Astrocyte (in vitro differentiated cells and primary cell): Measurements from ENCODE around the gene SFRP2. TPM values are rescaled to one million over a fixed set of nuclear protein-coding genes. Genes with fewer than 3 reads are reported as not detected.
A peak's percentile ranks its signal among the peaks of the same experiment; 100 is the strongest.

Experiments
- DNase-seq: peaks from one replicate; pipeline ENCODE4 v3.0.0-alpha.2; 2010; ENCODE audit warnings: low read depth
- FAIRE-seq: peaks from 2 replicates; lab custom pipeline; 2011; peaks lifted over from hg19 to GRCh38; lab: Jason Lieb, UNC
- H2AFZ ChIP-seq: 2 replicates; pipeline ENCODE4 v1.6.0; 2012; ENCODE audit warnings: low read depth, low read length, inconsistent platforms
- H3K27ac ChIP-seq: 2 replicates; pipeline ENCODE4 v1.5.1; 2011; ENCODE audit warnings: low read depth, low read length, inconsistent platforms
- H3K27me3 ChIP-seq: 2 replicates; pipeline ENCODE4 v1.6.0; 2011; ENCODE audit warnings: low read length, inconsistent platforms; ENCODE audit not compliant: insufficient read depth
- H3K36me3 ChIP-seq: 2 replicates; pipeline ENCODE4 v1.5.1; 2011; ENCODE audit warnings: low read length, inconsistent platforms; ENCODE audit not compliant: insufficient read depth
- H3K4me1 ChIP-seq: 2 replicates; pipeline ENCODE4 v1.5.1; 2011; ENCODE audit warnings: low read length, inconsistent platforms; ENCODE audit not compliant: insufficient read depth
- H3K4me2 ChIP-seq: 2 replicates; pipeline ENCODE4 v1.6.0; 2012; ENCODE audit warnings: low read length, inconsistent platforms
- H3K4me3 ChIP-seq: 2 replicates; pipeline ENCODE4 v1.5.1; 2011; ENCODE audit warnings: low read depth, mild to moderate bottlenecking, low read length, inconsistent platforms; ENCODE audit not compliant: insufficient read depth
- H3K79me2 ChIP-seq: 2 replicates; pipeline ENCODE4 v1.6.0; 2012; ENCODE audit warnings: mild to moderate bottlenecking, low read length, inconsistent platforms; ENCODE audit not compliant: insufficient read depth
- H3K9ac ChIP-seq: 2 replicates; pipeline ENCODE4 v1.6.0; 2012; ENCODE audit warnings: mild to moderate bottlenecking, low read length, inconsistent platforms
- H3K9me3 ChIP-seq: 2 replicates; pipeline ENCODE4 v1.5.1; 2012; ENCODE audit warnings: low read depth, mild to moderate bottlenecking, low read length, inconsistent platforms; ENCODE audit not compliant: insufficient read depth
- H4K20me1 ChIP-seq: 2 replicates; pipeline ENCODE4 v1.6.0; 2012; ENCODE audit warnings: low read length, inconsistent platforms; ENCODE audit not compliant: insufficient read depth
- H3K27ac Mint-ChIP-seq: one replicate; pipeline ENCODE4 v1.8.0; 2021; ENCODE audit warnings: mild to moderate bottlenecking, mixed read lengths; ENCODE audit not compliant: unreplicated experiment
- H3K27me3 Mint-ChIP-seq: one replicate; pipeline ENCODE4 v1.8.0; 2021; ENCODE audit warnings: low read depth, mixed read lengths; ENCODE audit not compliant: unreplicated experiment
- H3K36me3 Mint-ChIP-seq: one replicate; pipeline ENCODE4 v1.8.0; 2021; ENCODE audit warnings: low read depth, mixed read lengths; ENCODE audit not compliant: unreplicated experiment
- H3K4me1 Mint-ChIP-seq: one replicate; pipeline ENCODE4 v1.8.0; 2021; ENCODE audit warnings: low read depth, mixed read lengths; ENCODE audit not compliant: unreplicated experiment
- H3K4me3 Mint-ChIP-seq: one replicate; pipeline ENCODE4 v1.8.0; 2021; ENCODE audit warnings: mild to moderate bottlenecking, moderate library complexity, mixed read lengths; ENCODE audit not compliant: unreplicated experiment
- H3K9me3 Mint-ChIP-seq: one replicate; pipeline ENCODE4 v1.8.0; 2021; ENCODE audit warnings: mild to moderate bottlenecking, mixed read lengths; ENCODE audit not compliant: unreplicated experiment
- EZH2 ChIP-seq: IDR thresholded peaks from 2 replicates; pipeline ENCODE4 v1.6.1; 2012; ENCODE audit warnings: mild to moderate bottlenecking, low read length, inconsistent platforms; ENCODE audit not compliant: insufficient read depth
- total RNA-seq: library from RNA; stranded (reverse); gene quantifications from 2 replicates; pipeline ENCODE4 v1.2.1, GENCODE V29; 2021
- TF ChIP-seq, protein P1 (sequence below): IDR thresholded peaks from 2 replicates; pipeline ENCODE4 v1.5.1; 2011; ENCODE audit warnings: low read depth, mild to moderate bottlenecking, inconsistent platforms, low read length, moderate library complexity; ENCODE audit not compliant: insufficient read depth

Gene SFRP2
- total RNA-seq, 1 donor from 2014 or later = 92.8 TPM

DNA sequence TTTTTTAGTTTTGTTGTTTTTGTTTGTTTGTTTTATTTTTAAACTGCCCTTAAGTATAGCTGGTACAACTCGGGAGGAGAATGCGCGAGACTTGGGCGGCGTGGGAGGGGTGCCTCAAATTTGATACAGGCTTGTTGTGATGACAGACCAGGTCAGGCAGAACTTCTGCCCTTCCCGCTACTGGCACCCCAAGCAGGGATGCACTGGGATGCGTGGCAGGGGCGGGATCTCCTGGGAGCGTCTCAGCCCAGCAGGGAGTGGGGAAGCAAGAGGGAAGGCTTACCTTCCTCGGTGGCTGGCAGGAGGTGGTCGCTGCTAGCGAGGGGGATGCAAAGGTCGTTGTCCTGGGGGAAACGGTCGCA lies 851 bp downstream of the SFRP2 start:
- peak overlapping the region; percentile 33 for H2AFZ ChIP-seq
- Mint-ChIP-seq H3K36me3 (peaks cover 5% of the 10 kb centered on the region), H3K27me3 (peaks cover 30% of the 10 kb centered on the region), H3K9me3 (no peaks in the 10 kb centered on the region), H3K4me3 (peak overlapping the region; percentile 87), H3K27ac (no peak overlapping the region), H3K4me1 (peaks cover 5% of the 10 kb centered on the region)
- no peak overlapping the region for H3K27ac ChIP-seq
- H3K4me3 ChIP-seq = no peak overlapping the region
- no peak for TF ChIP-seq EZH2
- TF ChIP-seq, protein P1, sequence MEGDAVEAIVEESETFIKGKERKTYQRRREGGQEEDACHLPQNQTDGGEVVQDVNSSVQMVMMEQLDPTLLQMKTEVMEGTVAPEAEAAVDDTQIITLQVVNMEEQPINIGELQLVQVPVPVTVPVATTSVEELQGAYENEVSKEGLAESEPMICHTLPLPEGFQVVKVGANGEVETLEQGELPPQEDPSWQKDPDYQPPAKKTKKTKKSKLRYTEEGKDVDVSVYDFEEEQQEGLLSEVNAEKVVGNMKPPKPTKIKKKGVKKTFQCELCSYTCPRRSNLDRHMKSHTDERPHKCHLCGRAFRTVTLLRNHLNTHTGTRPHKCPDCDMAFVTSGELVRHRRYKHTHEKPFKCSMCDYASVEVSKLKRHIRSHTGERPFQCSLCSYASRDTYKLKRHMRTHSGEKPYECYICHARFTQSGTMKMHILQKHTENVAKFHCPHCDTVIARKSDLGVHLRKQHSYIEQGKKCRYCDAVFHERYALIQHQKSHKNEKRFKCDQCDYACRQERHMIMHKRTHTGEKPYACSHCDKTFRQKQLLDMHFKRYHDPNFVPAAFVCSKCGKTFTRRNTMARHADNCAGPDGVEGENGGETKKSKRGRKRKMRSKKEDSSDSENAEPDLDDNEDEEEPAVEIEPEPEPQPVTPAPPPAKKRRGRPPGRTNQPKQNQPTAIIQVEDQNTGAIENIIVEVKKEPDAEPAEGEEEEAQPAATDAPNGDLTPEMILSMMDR = no peak
- H3K27me3 ChIP-seq = peaks cover 70% of the 10 kb centered on the region
- peak overlapping the region; percentile 68 for H3K4me2 ChIP-seq
- no peaks in the 10 kb centered on the region for H4K20me1 ChIP-seq
- H3K9me3 ChIP-seq = no peaks in the 10 kb centered on the region
- FAIRE-seq (no peak), DNase-seq (no peak)
- no peaks in the 10 kb centered on the region for H3K79me2 ChIP-seq
- no peak overlapping the region for H3K9ac ChIP-seq
- H3K4me1 ChIP-seq = peaks cover 17% of the 10 kb centered on the region
- no peaks in the 10 kb centered on the region for H3K36me3 ChIP-seq

DNA sequence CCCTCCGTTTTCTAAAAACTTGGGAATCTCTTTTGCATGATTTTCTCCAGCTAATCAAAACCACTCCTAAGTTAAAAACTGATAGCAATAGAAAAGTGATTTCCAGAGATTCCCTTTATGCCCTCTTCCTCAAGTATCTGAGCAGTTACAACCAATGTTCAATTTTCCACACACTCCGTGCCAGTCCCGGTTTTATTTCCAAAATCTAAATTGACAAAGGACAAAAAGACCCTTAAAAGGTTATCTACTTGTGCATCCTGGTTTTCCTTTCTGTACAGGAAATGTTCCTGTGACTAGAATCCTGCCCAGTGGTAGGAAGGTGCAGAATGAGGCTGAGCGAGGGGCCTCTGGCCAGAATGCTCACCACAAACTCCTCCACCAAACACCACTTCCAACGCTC lies 1.3 kb downstream of the SFRP2 start:
- FAIRE-seq = no peak
- peaks cover 5% of the 10 kb centered on the region for H3K4me1 Mint-ChIP-seq

DNA sequence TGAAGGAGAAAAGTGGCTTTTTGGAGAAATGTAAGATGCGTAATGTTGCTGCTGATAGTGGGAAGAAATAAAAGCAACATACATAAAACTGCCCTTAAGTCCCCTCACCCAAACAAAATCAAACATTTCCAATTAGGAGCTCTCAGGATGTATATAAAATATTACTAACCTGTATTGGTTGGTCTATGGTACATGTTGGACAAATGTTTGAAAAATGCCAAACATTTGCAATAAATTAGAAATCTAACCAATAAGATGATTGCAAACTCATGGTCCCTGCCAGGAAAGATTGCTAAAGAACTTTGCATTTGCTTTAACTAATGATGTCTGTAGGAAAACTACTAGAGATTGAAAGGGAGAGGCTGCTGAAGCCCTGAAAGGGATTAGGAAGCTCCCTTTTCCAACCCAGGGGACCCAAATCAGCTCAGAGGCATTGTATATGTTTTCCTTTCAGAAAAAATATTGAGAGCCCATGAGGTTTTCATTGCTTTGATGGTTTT lies 1.8 kb downstream of the SFRP2 start:
- H3K4me1 ChIP-seq = peaks cover 12% of the 10 kb centered on the region
- H3K9me3 ChIP-seq = no peaks in the 10 kb centered on the region
- no peaks in the 10 kb centered on the region for H4K20me1 ChIP-seq
- no peaks in the 10 kb centered on the region for H3K79me2 ChIP-seq
- Mint-ChIP-seq H3K4me1 (peaks cover 5% of the 10 kb centered on the region), H3K27me3 (peaks cover 26% of the 10 kb centered on the region), H3K36me3 (peaks cover 5% of the 10 kb centered on the region), H3K9me3 (no peaks in the 10 kb centered on the region), H3K4me3 (peak overlapping the region; percentile 87), H3K27ac (no peak overlapping the region)
- no peak for TF ChIP-seq EZH2
- TF ChIP-seq, protein P1 = no peak
- H3K9ac ChIP-seq = no peak overlapping the region
- H3K36me3 ChIP-seq = no peaks in the 10 kb centered on the region
- H3K4me2 ChIP-seq = no peak overlapping the region
- H3K27ac ChIP-seq = no peak overlapping the region
- DNase-seq (no peak), FAIRE-seq (no peak)
- no peak overlapping the region for H2AFZ ChIP-seq
- no peak overlapping the region for H3K4me3 ChIP-seq
- peaks cover 63% of the 10 kb centered on the region for H3K27me3 ChIP-seq

More for the DNA sequence above, 1.3 kb downstream of the SFRP2 start:
- H3K4me3 ChIP-seq = no peak overlapping the region
- H3K27ac Mint-ChIP-seq = no peak overlapping the region
- no peaks in the 10 kb centered on the region for H3K36me3 ChIP-seq
- no peaks in the 10 kb centered on the region for H4K20me1 ChIP-seq
- H3K27me3 ChIP-seq = peaks cover 66% of the 10 kb centered on the region
- no peak overlapping the region for H3K9ac ChIP-seq
- TF ChIP-seq, protein P1 = no peak
- no peak for TF ChIP-seq EZH2
- H3K27ac ChIP-seq = no peak overlapping the region
- peak overlapping the region; percentile 87 for H3K4me3 Mint-ChIP-seq
- peaks cover 5% of the 10 kb centered on the region for H3K36me3 Mint-ChIP-seq
- peaks cover 17% of the 10 kb centered on the region for H3K4me1 ChIP-seq
- no peaks in the 10 kb centered on the region for H3K9me3 ChIP-seq
- no peak overlapping the region for H2AFZ ChIP-seq
- no peak for DNase-seq
- H3K4me2 ChIP-seq = no peak overlapping the region
- H3K79me2 ChIP-seq = no peaks in the 10 kb centered on the region
- no peaks in the 10 kb centered on the region for H3K9me3 Mint-ChIP-seq
- peaks cover 26% of the 10 kb centered on the region for H3K27me3 Mint-ChIP-seq
